HG02763 (cell line): ENCODE data around the gene RASL10B.
A peak's percentile ranks its signal among the peaks of the same experiment; 100 is the strongest.

Experiments
- ATAC-seq: cut with Tn5 transposase; IDR thresholded peaks from one replicate; pipeline ENCODE4 v1.9.1; 2021; ENCODE audit warnings: mild to moderate bottlenecking, moderate library complexity; ENCODE audit not compliant: unreplicated experiment

RASL10B gene

GRCh38 chr17:35763767-35764122, 32.3 kb downstream of the RASL10B start:
- no peak for ATAC-seq

GRCh38 chr17:35764123-35764991, 32.9 kb downstream of the RASL10B start:
- ATAC-seq, result peak; percentile 89

GRCh38 chr17:35765086-35765710, 33.8 kb downstream of the RASL10B start:
- no peak for ATAC-seq

GRCh38 chr17:35765756-35766488, 34.5 kb downstream of the RASL10B start:
- no peak for ATAC-seq

GRCh38 chr17:35766489-35766877, 35.0 kb downstream of the RASL10B start:
- no peak for ATAC-seq

DNA sequence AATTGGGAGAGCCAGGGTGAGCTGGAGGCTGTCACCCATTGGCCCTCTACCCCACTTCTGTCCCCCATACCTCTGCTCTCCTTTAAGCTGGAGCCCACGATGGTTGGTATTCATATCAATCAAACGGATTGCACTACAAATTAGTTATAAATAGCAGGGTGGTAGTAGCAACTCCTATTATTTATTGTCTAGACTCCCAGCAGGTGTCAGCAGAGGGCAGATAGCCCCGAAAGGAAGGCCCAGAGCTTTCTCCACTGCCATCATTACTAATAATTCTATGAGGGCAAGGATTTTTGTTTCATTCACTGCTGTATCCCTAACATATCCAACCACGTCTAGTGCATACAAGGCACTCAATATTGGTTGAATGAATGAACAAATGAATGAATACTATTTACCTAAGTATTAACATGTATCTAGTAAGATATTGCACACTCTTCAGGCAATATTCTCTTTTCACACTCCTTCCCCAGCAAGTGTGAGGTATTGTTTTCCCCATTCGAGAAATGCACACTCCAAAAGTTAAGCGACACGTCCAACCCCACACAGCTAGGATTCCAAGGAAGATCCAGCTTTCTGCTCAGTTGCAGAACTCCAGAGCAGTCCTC, 35.6 kb downstream of the RASL10B start:
- ATAC-seq, result no peak

DNA sequence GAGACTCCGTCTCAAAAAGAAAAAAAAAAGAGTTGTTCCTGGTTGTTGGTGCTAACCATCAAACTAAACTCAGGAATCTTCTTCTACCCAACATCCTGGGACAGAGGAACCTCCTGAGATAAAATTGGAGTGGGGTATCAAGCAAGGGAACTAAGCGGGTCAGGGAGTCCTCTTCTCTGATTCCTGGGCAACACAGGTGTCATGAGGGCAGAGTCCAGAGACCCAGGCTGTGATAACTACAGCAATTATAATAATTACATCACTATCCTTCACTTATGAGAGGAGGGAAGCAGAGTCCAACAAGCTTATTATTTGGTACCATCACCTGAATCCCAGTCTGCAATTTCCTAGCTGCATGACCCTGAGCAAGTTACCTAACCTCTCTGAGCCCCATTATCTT, 37.4 kb downstream of the RASL10B start:
- no peak for ATAC-seq

GRCh38 chr17:35769895-35770486, 38.6 kb downstream of the RASL10B start:
- ATAC-seq, result no peak

DNA sequence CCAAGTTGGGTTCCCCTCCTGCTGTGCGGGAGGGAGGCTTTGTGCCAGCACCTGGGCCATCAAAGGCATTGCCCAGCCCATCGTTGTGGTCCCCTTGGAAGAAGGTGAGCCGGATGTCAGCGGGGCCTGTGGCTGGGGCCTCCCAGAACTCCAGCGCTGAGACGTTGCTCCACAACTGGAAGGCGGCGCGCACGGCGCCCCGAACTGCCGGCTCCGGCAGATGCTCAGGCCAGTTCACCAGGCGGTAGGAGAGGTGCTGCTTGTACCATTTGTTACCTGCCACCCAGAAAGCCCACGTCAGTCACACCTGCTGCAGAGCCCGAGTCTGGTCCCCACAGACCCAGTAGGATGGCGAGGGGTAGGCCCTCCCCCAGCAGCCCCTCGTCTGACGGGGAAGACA, 41.7 kb downstream of the RASL10B start:
- no peak for ATAC-seq

DNA sequence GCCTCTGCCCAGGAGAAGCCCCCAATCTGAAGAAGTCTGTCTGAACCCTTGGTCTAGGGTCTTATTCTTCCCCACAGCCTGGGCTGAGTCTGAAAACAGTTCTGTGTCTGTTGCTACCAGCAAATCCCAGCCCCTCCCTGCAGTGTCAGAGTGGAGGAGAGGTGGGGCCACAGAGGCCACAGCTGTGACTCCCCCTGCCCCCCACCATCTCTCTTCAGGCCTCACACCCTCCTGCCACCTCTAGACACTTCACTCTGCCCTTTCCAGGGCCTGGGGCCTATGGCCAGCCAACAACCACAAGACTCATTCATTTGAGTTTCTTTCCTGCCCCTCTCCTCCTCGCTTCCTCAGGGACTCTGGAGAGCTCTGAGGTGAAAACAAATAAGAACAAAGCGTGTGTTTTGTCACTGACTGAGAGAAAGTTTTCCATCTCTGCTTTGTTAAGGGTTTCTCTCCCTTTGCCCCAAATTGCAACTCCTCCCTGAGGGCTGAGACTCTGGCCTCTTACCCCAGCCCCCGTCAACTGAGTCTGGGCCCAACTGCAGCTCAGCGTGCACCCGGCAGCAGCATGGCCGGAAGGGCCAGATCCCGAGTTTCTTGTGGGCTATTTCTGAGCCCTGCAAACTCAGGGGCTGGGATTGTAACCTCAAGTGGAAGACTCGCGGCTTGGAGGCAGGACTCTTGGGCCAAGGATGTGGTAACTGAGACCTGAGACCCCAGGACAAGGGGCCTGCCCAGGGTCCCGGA, 42.4 kb downstream of the RASL10B start:
- ATAC-seq, result no peak

GRCh38 chr17:35774499-35774898, 43.1 kb downstream of the RASL10B start:
- ATAC-seq, result no peak

- no peak for ATAC-seq
Observed at GRCh38 chr17:35775039-35775438, 43.6 kb downstream of the RASL10B start.

DNA sequence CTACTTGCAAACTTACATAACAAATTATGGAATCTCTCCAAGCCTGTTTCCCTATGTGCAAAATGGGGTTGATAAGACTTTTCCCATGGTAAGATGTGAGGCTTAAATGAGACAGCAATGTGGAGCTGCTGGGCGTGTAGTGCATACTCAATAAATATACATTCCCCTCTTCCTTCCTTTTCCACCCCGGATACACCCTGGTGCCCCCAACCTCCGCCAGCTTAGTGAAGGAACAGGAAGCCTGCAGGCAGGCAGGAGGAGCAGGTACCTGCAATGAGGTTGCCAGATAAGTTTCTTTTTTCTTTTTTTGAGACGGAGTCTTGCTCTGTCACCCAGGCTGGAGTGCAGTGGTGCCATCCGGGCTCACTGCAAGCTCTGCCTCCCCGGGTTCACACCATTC, 44.1 kb downstream of the RASL10B start:
- ATAC-seq, result no peak

DNA sequence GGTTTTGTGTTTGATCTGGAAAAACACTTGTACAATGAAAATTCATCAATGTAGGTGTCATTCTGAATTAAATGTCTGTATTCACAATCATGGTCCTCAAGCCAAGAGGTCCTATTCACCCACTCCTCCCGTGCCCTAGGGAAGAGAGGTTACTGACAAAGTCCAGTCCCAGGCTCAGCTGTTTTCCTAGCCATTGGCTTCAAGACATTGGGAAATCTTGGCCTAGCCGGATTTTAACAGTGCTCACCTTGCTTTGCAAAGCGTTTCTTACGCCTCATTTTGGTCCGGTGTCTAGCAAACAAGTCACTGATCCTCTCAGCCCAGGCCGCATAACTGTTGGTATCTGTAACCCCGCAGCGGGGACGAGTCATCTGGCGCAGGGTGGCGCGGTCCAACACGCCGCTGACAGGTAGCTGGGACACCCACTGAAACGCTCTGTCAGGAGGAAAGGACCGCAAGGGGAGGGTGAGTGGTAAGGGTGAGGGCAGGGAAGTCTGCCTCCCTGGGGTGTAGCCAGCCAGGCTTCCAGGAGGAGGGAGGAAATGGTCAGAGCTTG, 47.3 kb downstream of the RASL10B start:
- ATAC-seq, result no peak

- ATAC-seq, result no peak
Observed at GRCh38 chr17:35780950-35781349, 49.5 kb downstream of the RASL10B start.

- no peak for ATAC-seq
Observed at GRCh38 chr17:35784895-35785294, 53.5 kb downstream of the RASL10B start.

- ATAC-seq, result no peak
Observed at GRCh38 chr17:35786941-35787432, 55.5 kb downstream of the RASL10B start.

DNA sequence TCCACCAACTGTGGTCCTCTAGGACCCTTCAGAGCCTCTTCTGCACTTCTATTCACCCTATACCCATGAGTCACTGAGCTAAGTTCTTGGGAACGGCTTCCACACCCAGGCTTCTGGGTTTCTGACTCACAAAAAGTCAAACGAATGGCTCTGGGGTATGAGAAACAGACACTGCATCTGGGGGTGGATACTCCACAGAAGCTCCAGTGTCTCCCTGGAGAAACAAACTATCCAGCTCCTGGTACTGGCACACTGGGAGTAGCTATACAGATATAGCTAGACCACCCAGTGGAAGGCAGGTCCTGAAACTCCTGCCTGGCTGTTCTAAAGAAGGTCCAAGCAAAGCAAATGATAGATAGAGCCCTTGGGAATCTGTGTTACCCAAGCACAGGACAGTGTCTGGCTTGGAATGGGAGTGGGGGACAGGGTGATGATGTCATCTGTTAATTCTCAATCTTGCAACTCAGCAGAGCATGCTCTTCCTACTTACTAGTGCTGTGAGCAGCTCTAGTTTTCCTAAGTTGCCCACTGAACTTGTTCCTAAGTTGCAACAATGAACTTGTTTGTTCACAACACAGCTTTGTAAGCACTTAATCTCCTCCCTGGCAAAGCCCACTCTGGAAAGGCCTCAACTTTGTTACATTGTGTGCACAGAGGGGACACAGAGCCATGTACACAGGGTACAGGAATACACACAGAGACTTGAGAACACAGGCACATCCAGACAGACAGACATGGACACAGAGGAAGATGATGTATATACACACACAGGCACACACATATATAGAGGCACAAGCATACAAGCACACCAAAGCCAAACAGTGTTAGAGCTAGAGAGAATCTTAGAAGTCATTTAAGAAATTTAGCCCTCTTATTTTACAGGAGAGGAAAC, 57.3 kb downstream of the RASL10B start:
- no peak for ATAC-seq

- no peak for ATAC-seq
Observed at GRCh38 chr17:35790841-35791240, 59.4 kb downstream of the RASL10B start.
